HUES64 (cell line): Measurements from ENCODE around the gene PRDM15.

Experiments used
- H3K27ac ChIP-seq: 2 replicates; pipeline ENCODE4 v1.7.0; 2013; ENCODE audit warnings: low read depth, low read length, inconsistent platforms
- H3K27me3 ChIP-seq: 2 replicates; pipeline ENCODE4 v1.6.1; 2013; ENCODE audit warnings: mild to moderate bottlenecking, low read length; ENCODE audit not compliant: insufficient read depth
- H3K36me3 ChIP-seq: 2 replicates; pipeline ENCODE4 v1.6.1; 2013; ENCODE audit warnings: mild to moderate bottlenecking, low read length; ENCODE audit not compliant: insufficient read depth
- H3K4me1 ChIP-seq: 2 replicates; pipeline ENCODE4 v1.6.1; 2013; ENCODE audit warnings: mild to moderate bottlenecking, low read length, moderate library complexity; ENCODE audit not compliant: insufficient read depth
- H3K4me3 ChIP-seq: 2 replicates; pipeline ENCODE4 v1.5.1; 2013; ENCODE audit warnings: mild to moderate bottlenecking, low read length, moderate library complexity
- H3K9ac ChIP-seq: 2 replicates; pipeline ENCODE4 v1.6.1; 2013; ENCODE audit warnings: mild to moderate bottlenecking, low read depth, low read length
- H3K9me3 ChIP-seq: 2 replicates; pipeline ENCODE4 v1.6.1; 2013; ENCODE audit warnings: low read depth, low read length; ENCODE audit not compliant: insufficient read depth
- WGBS: fragments of 150-250, 120-280 bp; methylation state at CpG from one replicate; pipeline ENCODE4 v1.1.7; 2013; ENCODE audit warnings: missing lambda C conversion rate; 5-methylcytosine and 5-hydroxymethylcytosine counted together

PRDM15 gene

DNA sequence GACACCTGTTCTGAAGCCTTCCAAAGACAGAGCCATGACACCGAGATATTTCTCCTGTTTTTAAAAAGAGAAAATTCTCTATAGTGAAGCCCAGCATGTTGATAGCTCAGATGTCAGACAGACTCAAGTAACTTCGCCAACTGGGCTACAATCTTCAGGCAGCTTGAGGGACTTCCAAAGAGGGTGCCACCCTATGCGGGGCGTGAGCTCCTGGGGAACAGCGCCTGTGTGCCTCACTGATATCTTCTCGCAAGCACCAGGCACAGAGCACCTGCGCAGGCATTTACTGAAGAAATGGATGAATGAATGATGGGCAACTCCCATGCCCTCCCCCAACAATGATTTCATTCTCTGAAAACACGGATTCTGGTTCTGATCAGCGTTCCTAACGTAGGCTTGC is 129.9 kb downstream of the PRDM15 start:
- peaks cover 22% of the 10 kb centered on the region for H3K27me3 ChIP-seq
- no peak overlapping the region for H3K9ac ChIP-seq
- peaks cover 37% of the 10 kb centered on the region for H3K4me1 ChIP-seq
- no peak overlapping the region for H3K27ac ChIP-seq
- H3K36me3 ChIP-seq, result peaks cover 16% of the 10 kb centered on the region
- H3K4me3 ChIP-seq, result no peak overlapping the region
- WGBS, result 98% methylated on average over 10 of the region's 10 CpGs
- H3K9me3 ChIP-seq, result no peaks in the 10 kb centered on the region
